Mammary epithelial cell (primary cell): ENCODE results near the gene RPL10.

Experiments used
- CTCF ChIP-seq, 2 donors: IDR thresholded peaks in 1 of 2; conservative IDR thresholded peaks in 1 of 2; 2 replicates each; pipeline ENCODE4 v1.5.1; 2011 to 2012; ENCODE audit warnings: inconsistent platforms in 2 of 2, low read length in 2 of 2, mild to moderate bottlenecking in 2 of 2, control low read depth in 1 of 2, low read depth in 1 of 2; ENCODE audit not compliant: insufficient read depth in 1 of 2; ENCODE audit errors: extremely low read depth in 1 of 2
- EZH2 ChIP-seq: IDR thresholded peaks from 2 replicates; pipeline ENCODE4 v1.6.1; 2012; ENCODE audit warnings: low read length, inconsistent platforms, borderline replicate concordance

DNA sequence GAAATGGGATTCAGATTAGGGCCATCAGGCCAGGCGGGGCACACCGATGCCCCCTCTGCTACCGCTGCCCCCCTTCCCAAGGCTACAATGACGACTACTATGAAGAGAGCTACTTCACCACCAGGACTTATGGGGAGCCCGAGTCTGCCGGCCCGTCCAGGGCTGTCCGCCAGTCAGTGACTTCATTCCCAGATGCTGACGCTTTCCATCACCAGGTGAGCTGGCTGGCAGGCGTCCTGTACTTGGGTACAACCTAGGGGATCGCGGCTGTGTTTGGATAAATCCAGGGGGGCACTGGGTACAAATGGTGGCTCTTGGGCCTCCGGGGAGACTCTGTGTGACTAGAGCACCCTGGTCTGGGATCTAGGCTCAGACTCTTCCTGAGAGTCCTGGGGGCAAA is 18.0 kb upstream of the RPL10 start:
- TF ChIP-seq CTCF (conservative IDR thresholded peaks at IDR 0.05 in 1 of 2, IDR thresholded peaks at IDR 0.05 in 1 of 2; ENCODE audit: extremely low read depth in 1 of 2, insufficient read depth in 1 of 2, low read depth in 1 of 2, low read length in 2 of 2) (no peak), EZH2 (no peak)
